ENCODE measurements around the gene LYVE1.

LYVE1 gene

DNA sequence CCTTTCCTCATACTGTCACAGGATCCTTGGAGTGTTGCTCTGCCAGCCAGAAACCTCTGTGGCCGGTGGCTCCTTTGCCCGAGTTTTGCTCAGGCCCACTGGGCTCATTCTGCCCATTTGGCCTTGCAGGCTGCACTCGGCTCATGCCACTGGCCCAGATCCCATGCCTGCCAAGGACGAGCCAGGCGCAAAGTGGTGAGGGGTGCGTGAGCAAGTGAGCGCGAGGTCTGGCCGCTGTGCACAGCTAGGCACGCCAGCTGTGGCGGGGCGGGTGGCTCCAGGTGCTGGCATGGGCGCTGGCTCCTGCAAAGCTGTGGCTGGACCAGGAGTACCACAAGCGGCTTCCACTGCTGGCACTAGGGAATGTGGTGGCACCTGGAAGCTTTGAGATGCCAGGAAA is 24.7 kb downstream of the LYVE1 start:
- no peak for TF ChIP-seq POLR2AphosphoS5 (IDR thresholded peaks at IDR 0.05; ENCODE audit: low read depth, low read length)
- TF ChIP-seq TAF1 (IDR thresholded peaks at IDR 0.05; ENCODE audit: borderline replicate concordance, insufficient read depth, low read length): no peak
- TF ChIP-seq, protein P1, sequence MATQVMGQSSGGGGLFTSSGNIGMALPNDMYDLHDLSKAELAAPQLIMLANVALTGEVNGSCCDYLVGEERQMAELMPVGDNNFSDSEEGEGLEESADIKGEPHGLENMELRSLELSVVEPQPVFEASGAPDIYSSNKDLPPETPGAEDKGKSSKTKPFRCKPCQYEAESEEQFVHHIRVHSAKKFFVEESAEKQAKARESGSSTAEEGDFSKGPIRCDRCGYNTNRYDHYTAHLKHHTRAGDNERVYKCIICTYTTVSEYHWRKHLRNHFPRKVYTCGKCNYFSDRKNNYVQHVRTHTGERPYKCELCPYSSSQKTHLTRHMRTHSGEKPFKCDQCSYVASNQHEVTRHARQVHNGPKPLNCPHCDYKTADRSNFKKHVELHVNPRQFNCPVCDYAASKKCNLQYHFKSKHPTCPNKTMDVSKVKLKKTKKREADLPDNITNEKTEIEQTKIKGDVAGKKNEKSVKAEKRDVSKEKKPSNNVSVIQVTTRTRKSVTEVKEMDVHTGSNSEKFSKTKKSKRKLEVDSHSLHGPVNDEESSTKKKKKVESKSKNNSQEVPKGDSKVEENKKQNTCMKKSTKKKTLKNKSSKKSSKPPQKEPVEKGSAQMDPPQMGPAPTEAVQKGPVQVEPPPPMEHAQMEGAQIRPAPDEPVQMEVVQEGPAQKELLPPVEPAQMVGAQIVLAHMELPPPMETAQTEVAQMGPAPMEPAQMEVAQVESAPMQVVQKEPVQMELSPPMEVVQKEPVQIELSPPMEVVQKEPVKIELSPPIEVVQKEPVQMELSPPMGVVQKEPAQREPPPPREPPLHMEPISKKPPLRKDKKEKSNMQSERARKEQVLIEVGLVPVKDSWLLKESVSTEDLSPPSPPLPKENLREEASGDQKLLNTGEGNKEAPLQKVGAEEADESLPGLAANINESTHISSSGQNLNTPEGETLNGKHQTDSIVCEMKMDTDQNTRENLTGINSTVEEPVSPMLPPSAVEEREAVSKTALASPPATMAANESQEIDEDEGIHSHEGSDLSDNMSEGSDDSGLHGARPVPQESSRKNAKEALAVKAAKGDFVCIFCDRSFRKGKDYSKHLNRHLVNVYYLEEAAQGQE (IDR thresholded peaks at IDR 0.05; ENCODE audit: insufficient read depth in 1 of 2, low read depth in 2 of 2, low read length in 2 of 2): no peak
- TF ChIP-seq SIN3A (IDR thresholded peaks at IDR 0.05; ENCODE audit: borderline replicate concordance, insufficient read depth, low read length): no peak
- no peak for TF ChIP-seq FOXP2 (optimal IDR thresholded peaks at IDR 0.05; ENCODE audit: borderline replicate concordance, extremely low read depth, extremely low read length, insufficient read depth)

DNA sequence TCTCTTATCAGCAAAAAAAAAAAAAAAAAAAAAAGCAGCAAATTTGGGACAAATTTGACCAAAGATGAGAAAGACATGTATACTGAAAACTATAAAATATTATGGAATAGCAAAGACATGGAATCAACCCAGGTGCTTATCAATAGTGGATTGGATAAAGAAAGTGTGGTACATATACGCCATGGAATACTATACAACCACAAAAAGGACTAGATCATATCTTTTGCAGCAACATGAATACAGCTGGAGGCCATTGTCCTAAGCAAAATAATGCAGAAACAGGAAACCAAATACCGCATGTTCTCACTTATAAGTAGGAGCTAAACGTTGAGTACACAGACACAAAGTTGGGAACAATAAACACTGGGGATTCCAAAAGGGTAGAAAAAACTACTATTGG is 25.7 kb downstream of the LYVE1 start:
- TF ChIP-seq POLR2AphosphoS5 (IDR thresholded peaks at IDR 0.05; ENCODE audit: low read depth, low read length) (no peak), SIN3A (IDR thresholded peaks at IDR 0.05; ENCODE audit: borderline replicate concordance, insufficient read depth, low read length) (no peak), TAF1 (IDR thresholded peaks at IDR 0.05; ENCODE audit: borderline replicate concordance, insufficient read depth, low read length) (no peak), FOXP2 (optimal IDR thresholded peaks at IDR 0.05; ENCODE audit: borderline replicate concordance, extremely low read depth, extremely low read length, insufficient read depth) (no peak)
- TF ChIP-seq, protein P1 (IDR thresholded peaks at IDR 0.05; ENCODE audit: insufficient read depth in 1 of 2, low read depth in 2 of 2, low read length in 2 of 2): no peak

DNA sequence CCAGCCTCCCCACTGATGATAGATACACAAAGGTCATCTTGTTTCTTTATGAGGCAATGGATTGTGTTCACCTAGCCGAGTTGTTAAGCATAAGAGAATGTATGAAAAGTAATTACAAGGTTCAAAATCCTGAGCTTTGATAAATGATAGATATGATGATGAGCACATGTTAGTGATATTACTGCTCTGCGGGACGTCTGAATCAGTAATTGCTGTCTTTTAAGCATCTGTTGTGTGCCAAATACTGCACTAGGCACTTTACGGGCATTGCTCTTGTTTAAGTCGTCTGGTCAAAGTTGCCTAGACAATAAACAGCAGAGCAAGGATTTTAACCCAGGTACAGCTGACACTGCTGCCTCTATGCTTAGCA is 26.9 kb downstream of the LYVE1 start:
- TF ChIP-seq SIN3A (IDR thresholded peaks at IDR 0.05; ENCODE audit: borderline replicate concordance, insufficient read depth, low read length) (no peak), FOXP2 (optimal IDR thresholded peaks at IDR 0.05; ENCODE audit: borderline replicate concordance, extremely low read depth, extremely low read length, insufficient read depth) (no peak), TAF1 (IDR thresholded peaks at IDR 0.05; ENCODE audit: borderline replicate concordance, insufficient read depth, low read length) (no peak), POLR2AphosphoS5 (IDR thresholded peaks at IDR 0.05; ENCODE audit: low read depth, low read length) (no peak)
- TF ChIP-seq, protein P1 (IDR thresholded peaks at IDR 0.05; ENCODE audit: insufficient read depth in 1 of 2, low read depth in 2 of 2, low read length in 2 of 2): no peak

DNA sequence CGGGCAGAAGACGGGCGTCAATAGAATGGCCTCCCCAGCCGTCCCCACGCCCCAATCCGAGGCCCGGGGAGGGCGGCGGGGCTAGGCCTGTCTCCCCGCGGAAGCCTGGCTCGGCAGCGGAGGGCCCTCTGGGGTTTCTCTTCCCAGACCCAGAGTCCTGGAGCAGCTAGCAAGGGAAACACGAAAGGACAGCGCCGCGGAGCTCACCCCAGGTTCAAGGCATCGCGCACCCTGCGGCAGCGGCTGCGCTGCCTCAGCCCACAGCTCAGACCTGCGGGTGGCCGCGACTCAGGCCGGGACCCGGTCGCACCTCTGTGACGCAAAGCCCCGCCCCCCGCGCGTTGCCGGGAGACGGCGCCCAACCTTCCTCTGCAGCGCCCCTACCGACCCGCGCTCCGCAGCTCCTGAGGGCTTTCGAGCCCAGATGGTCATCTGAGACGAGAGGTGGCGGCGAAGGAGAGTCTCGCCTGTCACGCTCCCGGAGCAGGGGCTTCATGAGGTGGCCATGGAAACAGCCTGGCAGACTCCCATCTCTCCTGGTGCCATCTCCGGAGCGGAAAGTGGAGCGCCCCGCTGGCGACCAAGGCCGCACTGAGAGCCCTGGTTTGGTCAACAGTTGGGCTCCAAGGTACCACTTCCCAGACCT is 27.4 kb downstream of the LYVE1 start, which contains the start of gene RNF141:
Gene RNF141 (minus strand): TSS at position 273 of the 646 bp plus-strand sequence. CDS start 7,029 bp downstream, outside the sequence.
- peak; percentile 90 for TF ChIP-seq POLR2AphosphoS5 (IDR thresholded peaks at IDR 0.05; ENCODE audit: low read depth, low read length)
- TF ChIP-seq, protein P1 (IDR thresholded peaks at IDR 0.05; ENCODE audit: insufficient read depth in 1 of 2, low read depth in 2 of 2, low read length in 2 of 2): no peak
- TF ChIP-seq FOXP2 (optimal IDR thresholded peaks at IDR 0.05; ENCODE audit: borderline replicate concordance, extremely low read depth, extremely low read length, insufficient read depth): peak; percentile 94
- TF ChIP-seq SIN3A (IDR thresholded peaks at IDR 0.05; ENCODE audit: borderline replicate concordance, insufficient read depth, low read length): peak; percentile 77; the same call in 1 of the 2 replicates
- 0 out of 2 replicates have a peak, but pooled peaks have one; percentile 75 for TF ChIP-seq TAF1 (IDR thresholded peaks at IDR 0.05; ENCODE audit: borderline replicate concordance, insufficient read depth, low read length)
